Cardiac fibroblast (primary cell): Measurements from ENCODE around the gene CEPT1.

Experiments used
- DNase-seq, 2 donors: peaks; one replicate each; pipeline versions ENCODE4 v3.0.0 to v3.0.0-alpha.2; 2010; ENCODE audit warnings: low read depth in 2 of 2
- H3K4me3 ChIP-seq, 2 donors: replicated peaks in 1 of 2; 1 replicate in 1 of 2; 2 replicates in 1 of 2; pipeline ENCODE4 v1.5.1; 2011; ENCODE audit warnings: low read depth in 2 of 2, low read length in 2 of 2, mild to moderate bottlenecking in 2 of 2, moderate library complexity in 1 of 2
- TF ChIP-seq, protein P1 (sequence below): IDR thresholded peaks from one replicate; pipeline ENCODE4 v1.5.1; 2011; ENCODE audit warnings: low read depth, mild to moderate bottlenecking, low read length, inconsistent platforms

CEPT1 gene

DNA sequence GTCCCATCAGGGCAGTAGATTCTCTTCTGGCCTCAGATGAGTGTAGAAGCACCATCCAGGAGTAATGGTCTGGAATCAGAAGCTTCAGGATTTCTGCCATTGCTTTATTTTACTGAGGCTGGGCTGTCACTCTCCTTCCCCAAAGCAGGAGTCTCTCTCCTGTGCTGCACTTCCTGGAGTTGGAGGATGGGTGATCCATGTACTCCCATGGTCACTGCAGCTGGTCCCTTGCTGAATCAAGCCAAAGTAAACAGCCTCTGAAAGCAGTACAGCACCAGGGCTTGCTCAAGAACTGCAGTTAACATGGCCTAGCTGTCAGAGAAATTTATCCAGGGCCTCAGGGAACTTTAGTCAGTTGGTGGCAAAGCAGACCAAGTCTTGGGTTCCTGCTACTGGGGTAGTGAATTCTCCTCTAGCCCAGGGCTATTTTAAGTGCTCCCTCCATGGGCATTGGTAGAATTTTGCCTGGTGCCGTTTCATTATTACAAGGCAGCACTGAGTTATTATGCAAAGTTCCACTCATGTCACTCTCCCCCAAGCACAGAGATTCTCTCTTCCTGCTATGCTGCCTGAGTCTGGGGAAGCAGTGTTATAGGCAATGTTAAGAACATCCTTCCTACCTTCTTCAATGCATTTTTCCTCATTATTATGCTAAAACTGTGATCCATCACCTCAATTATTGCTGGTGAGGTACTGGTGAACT is 29.7 kb upstream of the CEPT1 start:
- peak; percentile 3 to 61 for DNase-seq
- TF ChIP-seq, protein P1, sequence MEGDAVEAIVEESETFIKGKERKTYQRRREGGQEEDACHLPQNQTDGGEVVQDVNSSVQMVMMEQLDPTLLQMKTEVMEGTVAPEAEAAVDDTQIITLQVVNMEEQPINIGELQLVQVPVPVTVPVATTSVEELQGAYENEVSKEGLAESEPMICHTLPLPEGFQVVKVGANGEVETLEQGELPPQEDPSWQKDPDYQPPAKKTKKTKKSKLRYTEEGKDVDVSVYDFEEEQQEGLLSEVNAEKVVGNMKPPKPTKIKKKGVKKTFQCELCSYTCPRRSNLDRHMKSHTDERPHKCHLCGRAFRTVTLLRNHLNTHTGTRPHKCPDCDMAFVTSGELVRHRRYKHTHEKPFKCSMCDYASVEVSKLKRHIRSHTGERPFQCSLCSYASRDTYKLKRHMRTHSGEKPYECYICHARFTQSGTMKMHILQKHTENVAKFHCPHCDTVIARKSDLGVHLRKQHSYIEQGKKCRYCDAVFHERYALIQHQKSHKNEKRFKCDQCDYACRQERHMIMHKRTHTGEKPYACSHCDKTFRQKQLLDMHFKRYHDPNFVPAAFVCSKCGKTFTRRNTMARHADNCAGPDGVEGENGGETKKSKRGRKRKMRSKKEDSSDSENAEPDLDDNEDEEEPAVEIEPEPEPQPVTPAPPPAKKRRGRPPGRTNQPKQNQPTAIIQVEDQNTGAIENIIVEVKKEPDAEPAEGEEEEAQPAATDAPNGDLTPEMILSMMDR = no peak
- no peak overlapping the region for H3K4me3 ChIP-seq

DNA sequence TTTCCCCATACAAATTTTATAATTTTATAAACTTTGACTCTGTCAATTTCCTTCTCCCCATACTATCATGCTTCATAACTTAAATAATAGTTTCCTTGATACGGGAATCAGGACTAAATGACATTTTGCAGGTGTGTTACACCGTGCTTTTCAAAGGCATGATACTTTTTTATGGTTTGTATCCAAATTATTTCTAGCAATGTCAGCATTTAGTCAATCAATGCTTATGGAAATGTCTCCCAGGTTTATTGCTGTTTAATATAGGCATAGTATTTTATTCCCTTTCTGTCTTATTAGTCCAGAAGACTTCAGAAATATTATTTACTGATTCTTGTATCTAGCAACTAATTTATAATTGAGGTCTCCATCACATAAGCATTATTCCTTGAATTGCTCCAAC is 23.5 kb upstream of the CEPT1 start:
- no peak for DNase-seq
- TF ChIP-seq, protein P1 = no peak
- no peak overlapping the region for H3K4me3 ChIP-seq

DNA sequence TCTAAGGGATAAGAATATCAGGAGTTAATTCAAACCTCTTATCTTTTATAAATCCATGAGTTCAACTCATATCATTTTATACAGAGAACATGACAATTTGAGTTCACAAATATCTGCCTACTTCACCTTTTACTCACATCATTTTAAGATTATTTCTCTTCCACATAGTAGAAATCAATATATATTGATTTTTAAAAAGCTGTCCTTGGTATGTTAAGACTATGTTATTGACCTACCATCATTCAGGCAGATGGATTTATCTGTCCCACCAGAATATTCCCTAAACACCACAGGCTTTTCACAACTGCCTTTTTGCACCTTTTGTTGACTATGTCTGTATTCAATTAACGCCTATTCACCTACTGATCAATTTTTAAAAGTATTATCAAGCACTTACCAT is 13.7 kb upstream of the CEPT1 start:
- no peak overlapping the region for H3K4me3 ChIP-seq
- TF ChIP-seq, protein P1 = no peak
- no peak for DNase-seq

GRCh38 chr1:111127923-111128643 is 11.9 kb upstream of the CEPT1 start:
- TF ChIP-seq, protein P1 = no peak
- no peak overlapping the region for H3K4me3 ChIP-seq
- DNase-seq = no peak

DNA sequence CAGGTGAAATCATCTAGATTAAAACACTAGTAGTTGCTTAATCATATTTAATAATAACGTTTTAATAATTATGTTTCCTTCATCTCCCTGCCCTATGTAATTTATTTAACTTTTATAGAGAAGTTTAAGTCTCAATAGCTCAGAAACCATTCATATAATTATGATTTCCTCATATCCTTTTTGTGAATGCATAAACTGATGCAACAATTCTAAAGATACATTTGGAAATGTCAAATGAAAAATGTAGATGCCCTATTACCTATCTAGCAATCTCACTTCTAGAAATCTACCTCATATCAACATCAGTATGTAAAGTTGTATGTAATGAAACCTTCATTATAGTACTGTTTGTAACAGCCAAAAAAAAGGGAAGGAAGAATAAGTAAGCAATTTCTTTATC is 10.6 kb upstream of the CEPT1 start:
- TF ChIP-seq, protein P1 = no peak
- no peak for DNase-seq
- H3K4me3 ChIP-seq = no peak overlapping the region

DNA sequence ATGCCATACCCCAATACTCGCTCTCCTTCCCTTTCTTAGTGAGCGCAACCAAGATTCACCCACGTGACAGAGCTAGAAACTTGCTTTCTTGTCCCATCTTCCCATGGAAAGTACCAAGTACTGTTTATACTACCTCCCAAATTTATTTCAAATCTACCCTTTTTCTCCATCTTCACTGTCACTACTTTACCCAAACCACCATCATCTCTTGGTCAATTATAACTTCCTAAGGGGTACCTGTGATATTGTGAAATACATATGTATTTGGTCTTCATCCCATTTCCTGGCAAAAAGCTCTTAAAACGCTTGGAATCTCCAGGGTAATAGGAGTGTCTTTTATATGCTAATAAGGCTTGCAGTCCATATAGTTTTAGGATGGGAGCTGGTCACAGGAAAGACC is 8.3 kb upstream of the CEPT1 start:
- TF ChIP-seq, protein P1 = no peak
- no peak for DNase-seq
- H3K4me3 ChIP-seq = no peak overlapping the region

DNA sequence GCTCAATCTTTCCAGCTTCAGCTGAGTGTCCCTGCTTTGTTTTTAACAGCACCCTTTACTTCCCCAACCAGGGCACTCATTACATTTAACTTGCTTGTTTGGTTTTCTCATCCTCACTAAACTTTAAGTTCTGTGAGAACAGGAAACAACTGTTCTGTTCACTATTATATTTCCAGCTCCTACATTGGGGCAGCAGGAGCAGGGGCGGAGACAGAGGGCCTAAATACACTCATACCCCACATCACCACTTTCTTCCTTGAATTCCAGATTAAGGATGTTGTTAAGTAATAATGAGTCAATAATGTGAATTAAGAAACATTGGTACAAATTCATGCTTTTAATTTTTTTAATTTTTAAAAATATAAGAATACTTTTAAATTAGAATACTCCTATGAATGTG is 6.2 kb upstream of the CEPT1 start:
- no peak for DNase-seq

More for the DNA sequence above, 6.2 kb upstream of the CEPT1 start:
- no peak overlapping the region for H3K4me3 ChIP-seq
- TF ChIP-seq, protein P1 = no peak
